HAP-1 (cell line): ENCODE data around the gene LSS.
"Not testable (repeated sequence)": the region's sequence is repeated elsewhere in the genome, so short reads cannot be mapped to it uniquely, and the experiment has no call there.

Experiments
- DNase-seq, 2 experiments: peaks; one replicate each; pipeline ENCODE4 v3.0.0-alpha.2; 2016 to 2020; ENCODE audit warnings: low spot score in 2 of 2
- H3K27me3 ChIP-seq: fragments of 250-450 bp; sonication (Bioruptor Pico); 2 replicates; pipeline ENCODE4 v1.5.1; 2020; ENCODE audit warnings: low read depth, mild to moderate bottlenecking, moderate library complexity
- H3K36me3 ChIP-seq: fragments of 250-450 bp; sonication (Bioruptor Pico); replicated peaks from 2 replicates; pipeline ENCODE4 v1.5.1; 2020; ENCODE audit warnings: mild to moderate bottlenecking
- H3K4me1 ChIP-seq: fragments of 250-450 bp; sonication (Bioruptor Pico); 2 replicates; pipeline ENCODE4 v1.5.1; 2020; ENCODE audit warnings: mild to moderate bottlenecking
- H3K4me3 ChIP-seq: fragments of 250-450 bp; sonication (Bioruptor Pico); 2 replicates; pipeline ENCODE4 v1.5.1; 2020; ENCODE audit warnings: mild to moderate bottlenecking, moderate library complexity
- H3K9me3 ChIP-seq: fragments of 250-450 bp; sonication (Bioruptor Pico); 2 replicates; pipeline ENCODE4 v1.5.1; 2020; ENCODE audit warnings: mild to moderate bottlenecking, moderate library complexity
- in situ Hi-C: fragments of 300-500 bp; cut with MboI; formaldehyde crosslinking; loops from 3 replicates; pipeline ENCODE4 v1.14.3; 2020; ENCODE audit warnings: low sequenced_read_pairs, inconsistent platforms, mixed read lengths

Gene LSS

GRCh38 chr21:46185716-46186115 is 42.9 kb downstream of the LSS start:
- no peak for DNase-seq
- Histone ChIP-seq H3K4me1 (peaks cover 10% of the 10 kb centered on the region), H3K9me3 (no peaks in the 10 kb centered on the region), H3K36me3 (peaks cover 5% of the 10 kb centered on the region; the same call in 1 of the 2 replicates), H3K4me3 (no peak overlapping the region), H3K27me3 (no peaks in the 10 kb centered on the region)
- in situ Hi-C loops: no loop called here

GRCh38 chr21:46184625-46185555 is 43.7 kb downstream of the LSS start:
- Histone ChIP-seq H3K4me1 (peaks cover 10% of the 10 kb centered on the region), H3K9me3 (no peaks in the 10 kb centered on the region), H3K4me3 (no peak overlapping the region), H3K27me3 (no peaks in the 10 kb centered on the region), H3K36me3 (0 out of 2 replicates have a peak, but pooled peaks cover 5% of the 10 kb centered on the region)
- no peak for DNase-seq
- in situ Hi-C loops: no loop called here

GRCh38 chr21:46183910-46184624 is 44.5 kb downstream of the LSS start, which contains the start of gene SPATC1L:
SPATC1L (minus strand) TSS chr21:46184459; CDS start chr21:46182816, 1,643 bp downstream.
- Histone ChIP-seq H3K9me3 (no peaks in the 10 kb centered on the region), H3K4me3 (no peak within 1 kb of the TSS), H3K4me1 (peaks cover 9% of the 10 kb centered on the region), H3K36me3 (no peaks in the 10 kb centered on the region), H3K27me3 (no peaks in the 10 kb centered on the region)
- no peak for DNase-seq
- in situ Hi-C loops: no loop called here

- in situ Hi-C loops, H3K4me3 ChIP-seq: not testable (repeated sequence)
Measured at GRCh38 chr21:46183337-46183909, 45.2 kb downstream of the LSS start.

DNA sequence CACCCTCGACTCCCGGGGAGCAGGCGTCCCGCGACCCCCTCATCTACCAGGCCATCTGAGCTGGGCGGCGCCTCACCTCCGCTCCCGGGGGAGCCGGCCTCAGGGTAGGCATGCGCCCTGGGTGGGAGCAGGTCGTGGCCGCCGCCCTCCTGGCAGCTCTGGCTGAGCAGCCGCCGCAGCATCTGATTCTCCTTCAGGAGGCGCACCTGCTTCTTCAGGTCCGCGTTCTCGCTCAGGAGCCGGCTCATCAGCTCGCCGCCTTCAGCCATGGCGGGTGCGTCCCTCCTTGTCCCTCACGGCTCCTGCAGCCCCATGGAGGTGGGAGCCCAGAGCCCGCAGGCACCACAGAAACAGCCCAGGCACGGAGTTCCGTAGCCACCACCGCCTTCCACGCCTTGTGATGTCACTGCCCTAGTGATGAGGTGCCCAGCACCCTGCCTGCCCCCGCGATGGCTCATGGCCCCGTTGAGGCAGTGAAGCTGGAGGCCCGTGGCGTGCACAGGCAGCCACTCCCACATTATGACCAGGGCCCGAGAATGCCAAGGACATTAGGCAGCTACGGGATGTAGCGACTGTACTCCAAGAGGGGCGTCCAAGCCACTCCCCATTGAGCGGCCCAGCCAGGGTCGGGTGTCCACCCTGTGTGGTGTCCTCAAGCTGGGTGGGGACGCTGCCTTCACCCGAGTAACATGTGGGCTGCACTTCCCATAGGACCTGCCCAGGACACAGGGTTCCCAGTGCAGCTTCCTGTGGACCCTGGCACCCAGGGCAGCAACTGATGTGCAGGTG is 45.8 kb downstream of the LSS start:
- in situ Hi-C loops: no loop called here
- no peak for DNase-seq
- no peaks in the 10 kb centered on the region for H3K9me3 ChIP-seq
- H3K36me3 ChIP-seq: no peaks in the 10 kb centered on the region
- no peaks in the 10 kb centered on the region for H3K4me1 ChIP-seq
- no peak overlapping the region for H3K4me3 ChIP-seq
- H3K27me3 ChIP-seq: no peaks in the 10 kb centered on the region

More at GRCh38 chr21:46183337-46183909, 45.2 kb downstream of the LSS start:
- DNase-seq, H3K27me3 ChIP-seq, H3K9me3 ChIP-seq, H3K4me1 ChIP-seq, H3K36me3 ChIP-seq: not testable (repeated sequence)

GRCh38 chr21:46181953-46182547 is 46.5 kb downstream of the LSS start:
- no peaks in the 10 kb centered on the region for H3K27me3 ChIP-seq
- no peaks in the 10 kb centered on the region for H3K36me3 ChIP-seq
- DNase-seq: no peak
- in situ Hi-C loops: no loop called here
- no peaks in the 10 kb centered on the region for H3K4me1 ChIP-seq
- H3K9me3 ChIP-seq: no peaks in the 10 kb centered on the region
- no peak overlapping the region for H3K4me3 ChIP-seq

DNA sequence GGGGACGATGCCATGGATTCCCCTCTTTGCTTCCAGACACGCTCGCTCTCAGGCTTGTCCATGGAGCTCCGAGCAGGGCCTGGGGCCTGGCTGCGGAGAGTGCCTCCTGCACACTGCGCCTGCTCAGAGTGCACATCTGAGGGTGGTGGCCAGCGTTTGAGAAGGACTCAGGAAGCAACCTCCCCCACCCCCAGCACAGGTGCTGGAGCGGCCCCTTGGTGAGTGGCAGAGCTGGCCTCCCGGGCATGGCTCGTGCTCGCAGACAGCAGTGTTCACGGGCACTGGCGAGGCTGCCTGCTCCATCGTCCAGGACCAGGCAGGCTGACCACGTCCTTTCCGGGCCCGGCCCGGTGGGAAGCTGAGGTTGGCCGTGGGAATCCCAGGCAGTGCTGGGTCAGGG is 47.1 kb downstream of the LSS start:
- in situ Hi-C loops: no loop called here
- H3K4me3 ChIP-seq: no peak overlapping the region

DNA sequence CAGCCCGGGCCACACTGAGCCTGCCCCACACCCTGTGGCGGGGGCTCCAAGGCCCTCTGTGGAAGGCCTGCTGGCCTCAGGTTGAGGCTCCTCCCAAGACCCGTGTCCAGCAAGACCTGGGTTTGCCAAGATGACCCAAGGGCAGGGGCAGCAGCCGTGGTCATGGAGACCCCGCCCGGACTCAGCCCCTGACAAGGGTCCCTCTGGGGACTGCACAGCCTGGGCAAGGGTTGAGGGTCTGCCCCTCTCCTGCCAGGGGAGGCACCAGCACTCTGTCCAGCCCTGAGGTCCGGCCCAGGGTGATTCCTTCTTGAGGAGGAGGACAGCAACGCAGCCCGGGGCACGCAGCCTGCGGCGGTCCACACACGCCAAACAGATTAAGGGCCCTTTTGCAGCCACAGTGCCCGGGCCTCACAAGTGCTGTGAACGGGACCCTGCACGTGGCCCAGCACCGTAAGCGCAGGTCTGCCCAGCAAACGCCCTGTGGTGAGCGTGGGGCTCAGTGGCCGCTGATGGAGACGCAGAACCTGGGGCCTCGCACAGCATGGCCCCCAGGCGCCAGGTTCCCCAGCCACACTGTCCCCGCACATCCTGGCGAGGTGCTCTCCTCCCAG is 47.7 kb downstream of the LSS start:
- no peaks in the 10 kb centered on the region for H3K9me3 ChIP-seq
- no peak overlapping the region for H3K4me3 ChIP-seq
- H3K36me3 ChIP-seq: no peaks in the 10 kb centered on the region
- no peaks in the 10 kb centered on the region for H3K4me1 ChIP-seq
- in situ Hi-C loops: no loop called here
- no peak for DNase-seq
- no peaks in the 10 kb centered on the region for H3K27me3 ChIP-seq

More for the DNA sequence above, 47.1 kb downstream of the LSS start:
- H3K4me1 ChIP-seq: no peaks in the 10 kb centered on the region
- H3K9me3 ChIP-seq: no peaks in the 10 kb centered on the region
- no peak for DNase-seq
- H3K27me3 ChIP-seq: no peaks in the 10 kb centered on the region
- H3K36me3 ChIP-seq: no peaks in the 10 kb centered on the region

GRCh38 chr21:46180079-46180722 is 48.4 kb downstream of the LSS start:
- Histone ChIP-seq H3K4me3 (no peak overlapping the region), H3K36me3 (no peaks in the 10 kb centered on the region), H3K27me3 (no peaks in the 10 kb centered on the region), H3K4me1 (no peaks in the 10 kb centered on the region), H3K9me3 (no peaks in the 10 kb centered on the region)
- no peak for DNase-seq
- in situ Hi-C loops: no loop called here

- Histone ChIP-seq H3K9me3 (no peaks in the 10 kb centered on the region), H3K36me3 (no peaks in the 10 kb centered on the region), H3K4me3 (no peak overlapping the region), H3K4me1 (no peaks in the 10 kb centered on the region), H3K27me3 (no peaks in the 10 kb centered on the region)
- DNase-seq: no peak
- in situ Hi-C loops: no loop called here
Measured at GRCh38 chr21:46179708-46180078, 48.9 kb downstream of the LSS start.

DNA sequence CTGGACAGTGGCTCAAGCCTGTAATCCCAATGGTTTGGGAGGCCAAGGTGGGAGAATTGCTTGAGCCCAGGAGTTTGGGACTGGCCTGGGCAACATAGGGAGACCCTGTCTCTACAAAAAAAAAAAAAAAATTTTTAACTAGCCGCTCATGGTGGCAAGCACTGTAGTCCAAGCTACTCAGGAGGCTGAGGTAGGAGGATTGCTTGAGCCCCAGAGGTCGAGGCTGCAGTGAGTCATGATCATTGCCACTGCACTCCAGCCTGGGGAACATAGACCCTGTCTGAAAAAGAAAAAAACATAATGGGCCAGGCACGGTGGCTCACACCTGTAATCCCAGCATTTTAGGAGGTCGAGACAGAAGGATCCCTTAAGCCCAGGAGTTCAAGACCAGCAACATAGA is 49.6 kb downstream of the LSS start:
- in situ Hi-C loops: no loop called here
- Histone ChIP-seq H3K36me3 (no peaks in the 10 kb centered on the region), H3K27me3 (no peaks in the 10 kb centered on the region), H3K9me3 (no peaks in the 10 kb centered on the region), H3K4me1 (no peaks in the 10 kb centered on the region), H3K4me3 (no peak overlapping the region)
- no peak for DNase-seq

- H3K27me3 ChIP-seq, in situ Hi-C loops, H3K4me3 ChIP-seq, DNase-seq, H3K36me3 ChIP-seq, H3K4me1 ChIP-seq, H3K9me3 ChIP-seq: not testable (repeated sequence)
Measured at GRCh38 chr21:46176443-46177129, 52.0 kb downstream of the LSS start.
